Heart right ventricle (tissue), 16 donors: ENCODE results near the gene OR7D4. TPM values are rescaled to one million over a fixed set of nuclear protein-coding genes. Genes with fewer than 3 reads are reported as not detected.

ENCODE experiments used
- ATAC-seq, 8 donors: fragments of 200-7000 bp; cut with Tn5 transposase; one replicate each; pipeline ENCODE4 v1.9.1; 2020; ENCODE audit warnings: mild to moderate bottlenecking in 8 of 8, moderate library complexity in 8 of 8, moderate number of reproducible peaks in 1 of 8
- DNase-seq, 2 donors: peaks; one replicate each; pipeline ENCODE4 v3.0.0-alpha.2; 2020
- H3K27ac ChIP-seq, 10 donors: fragments of 200-600 bp; sonication (generic) in 2 of 10; one replicate each; pipeline versions ENCODE4 v1.5.0 to v1.8.0; 2020 to 2022; ENCODE audit warnings: mild to moderate bottlenecking in 3 of 10
- H3K27me3 ChIP-seq, 7 donors: fragments of 200-600 bp; one replicate each; pipeline ENCODE4 v1.8.0; 2021 to 2022; ENCODE audit warnings: mild to moderate bottlenecking in 2 of 7
- H3K36me3 ChIP-seq, 9 donors: fragments of 200-600 bp; sonication (generic) in 1 of 9; one replicate each; pipeline versions ENCODE4 v1.5.0 to v1.8.0; 2020 to 2022; ENCODE audit warnings: mild to moderate bottlenecking in 2 of 9
- H3K4me1 ChIP-seq, 9 donors: fragments of 200-600 bp; sonication (generic) in 1 of 9; one replicate each; pipeline versions ENCODE4 v1.5.0 to v1.8.0; 2020 to 2022; ENCODE audit warnings: mild to moderate bottlenecking in 4 of 9
- H3K4me3 ChIP-seq, 10 donors: fragments of 200-600 bp; sonication (generic) in 2 of 10; one replicate each; pipeline versions ENCODE4 v1.5.0 to v1.8.0; 2020 to 2022; ENCODE audit warnings: mild to moderate bottlenecking in 7 of 10, moderate library complexity in 2 of 10
- H3K9me3 ChIP-seq, 11 donors: fragments of 200-600 bp in 10 of 11; sonication (generic) in 2 of 11; one replicate each; pipeline versions ENCODE4 v1.5.0 to v1.8.0; 2013 to 2022; ENCODE audit warnings: mild to moderate bottlenecking in 2 of 11, control low read depth in 1 of 11, moderate library complexity in 1 of 11
- WGBS, 2 donors: extraction: QIAGEN DNeasy Blood & Tissue Kit; methylation state at CpG; one replicate each; pipeline ENCODE4 v1.1.7; 2013; ENCODE audit warnings: inconsistent platforms in 1 of 2; 5-methylcytosine and 5-hydroxymethylcytosine counted together
- intact Hi-C, 10 donors: fragments of 100-400 bp; cut with DNase I; formaldehyde crosslinking; loops; one replicate each; pipeline versions ENCODE4 v1.11.1 to v1.14.2; 2022
- polyA plus RNA-seq, 2 donors: library from polyadenylated mRNA; stranded (reverse); fragments of 200-250 nt; gene quantifications; one replicate each; pipeline ENCODE4 v1.2.3, GENCODE V29; 2013
- total RNA-seq, 10 donors: library from RNA; stranded (reverse); fragmentation: NEBNext Ultra II Directional in 3 of 10; extraction: Animal tissue kit (Norgen Biotek cat#: 25700) in 3 of 10; gene quantifications; one replicate each; pipeline versions ENCODE4 v1.2.1 to v1.2.4, GENCODE V29; 2021 to 2023
- TF ChIP-seq, protein P1 (sequence below), 9 donors: fragments of 200-600 bp; sonication (generic) in 2 of 9; IDR thresholded peaks; one replicate each; pipeline versions ENCODE4 v1.5.0 to v1.8.0; 2021 to 2022; ENCODE audit warnings: antibody characterized with exemption in 9 of 9, mild to moderate bottlenecking in 5 of 9, moderate library complexity in 1 of 9
- donor health status: Arrhythmogenic right ventricular cardiomyopathy.
- donor health status: ischemic (EF 13 %, LVEDD 7.1; RV severe dilation, severe dysfunction).
- donor health status: healthy with polysubstance abuse.
- donor health status: DM: no; HTN: yes; CAD: no.
- donor health status: DM: no; HTN: no; CAD: no.
- donor health status: ischemic (EF 25% LVEDD 6.9; RV normal size, moderate dysfunction).
- donor health status: ischemic (EF 25% LVEDD 5.7; RV mildly dilated, moderate dysfunction).
- donor health status: healthy.
- donor health status: DM: yes; HTN: yes; CAD: no.
- donor health status: Ischemic cardiomyopathy.
- donor health status: ischemic (EF 35%, LVEDD 5.7; RV mildly dilated, moderate dysfunction).
- donor health status: nonischemic (EF 11% LVEDD 7.7; RV severe dilation, severe dysfunction).
- donor health status: DM: yes; HTN: yes; CAD: no.
- donor health status: PGD.
- donor health status: ischemic (EF 29% LVEDD 5.4; RV normal size, mild dysfunction).
- donor health status: nonischemic (EF 23%, LVEDD 6.1; RV moderate dilation, normal function).

OR7D4 gene
- total and polyA plus RNA-seq, 12 donors = not detected

DNA sequence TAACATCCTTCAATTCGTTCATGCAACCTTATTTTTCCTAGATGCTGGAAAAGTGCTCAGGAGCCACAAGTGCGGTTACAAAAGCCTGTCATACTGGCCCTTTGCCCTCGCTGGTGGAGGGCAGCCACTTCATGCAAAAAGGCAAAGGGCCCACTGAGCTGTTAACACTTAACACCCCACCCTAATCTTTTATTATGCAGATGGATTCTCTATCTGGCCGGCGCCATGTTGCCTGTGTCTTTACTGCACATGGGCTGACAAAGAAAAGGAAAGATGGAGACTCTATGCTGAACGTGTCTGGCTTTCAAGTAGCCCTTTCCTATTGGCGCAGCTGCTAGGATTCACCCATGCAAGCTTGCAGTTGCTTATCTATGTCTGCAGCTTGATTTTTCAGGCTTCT lies 29.9 kb downstream of the OR7D4 start:
- 70 to 76% methylated on average over 7 of the region's 7 CpGs for WGBS, 2 donors
- ATAC-seq (no peak), DNase-seq (no peak)
- Histone ChIP-seq H3K36me3 (no peaks in the 10 kb centered on the region), H3K4me1 (no peaks in the 10 kb centered on the region), H3K9me3 (peaks cover 0 to 8% (median 0%) of the 10 kb centered on the region in 11 donors), H3K27me3 (peaks cover 0 to 30% (median 8%) of the 10 kb centered on the region in 7 donors), H3K27ac (no peak overlapping the region), H3K4me3 (no peak overlapping the region)
- TF ChIP-seq, protein P1, sequence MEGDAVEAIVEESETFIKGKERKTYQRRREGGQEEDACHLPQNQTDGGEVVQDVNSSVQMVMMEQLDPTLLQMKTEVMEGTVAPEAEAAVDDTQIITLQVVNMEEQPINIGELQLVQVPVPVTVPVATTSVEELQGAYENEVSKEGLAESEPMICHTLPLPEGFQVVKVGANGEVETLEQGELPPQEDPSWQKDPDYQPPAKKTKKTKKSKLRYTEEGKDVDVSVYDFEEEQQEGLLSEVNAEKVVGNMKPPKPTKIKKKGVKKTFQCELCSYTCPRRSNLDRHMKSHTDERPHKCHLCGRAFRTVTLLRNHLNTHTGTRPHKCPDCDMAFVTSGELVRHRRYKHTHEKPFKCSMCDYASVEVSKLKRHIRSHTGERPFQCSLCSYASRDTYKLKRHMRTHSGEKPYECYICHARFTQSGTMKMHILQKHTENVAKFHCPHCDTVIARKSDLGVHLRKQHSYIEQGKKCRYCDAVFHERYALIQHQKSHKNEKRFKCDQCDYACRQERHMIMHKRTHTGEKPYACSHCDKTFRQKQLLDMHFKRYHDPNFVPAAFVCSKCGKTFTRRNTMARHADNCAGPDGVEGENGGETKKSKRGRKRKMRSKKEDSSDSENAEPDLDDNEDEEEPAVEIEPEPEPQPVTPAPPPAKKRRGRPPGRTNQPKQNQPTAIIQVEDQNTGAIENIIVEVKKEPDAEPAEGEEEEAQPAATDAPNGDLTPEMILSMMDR (IDR thresholded peaks at IDR 0.05) = no peak
- intact Hi-C loops = no loop called here

DNA sequence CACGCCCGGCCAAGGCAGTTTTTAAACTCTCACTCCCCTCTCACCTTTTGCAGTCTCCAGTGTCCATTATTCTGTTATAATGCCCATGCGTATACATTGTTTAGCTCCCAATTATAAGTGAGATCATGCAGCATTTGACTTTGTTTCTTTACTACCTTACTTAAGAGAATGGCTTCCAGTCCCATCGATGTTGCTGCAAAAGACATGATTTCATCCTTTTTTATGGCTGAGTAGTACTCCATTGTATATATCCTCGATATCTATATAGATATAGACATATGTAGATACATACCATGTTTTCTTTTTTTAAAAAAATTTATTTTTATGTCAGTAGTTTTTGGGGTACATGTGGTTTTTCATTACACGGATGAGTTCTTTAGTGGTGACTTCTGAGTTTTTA lies 32.2 kb downstream of the OR7D4 start:
- intact Hi-C loops = no loop called here

DNA sequence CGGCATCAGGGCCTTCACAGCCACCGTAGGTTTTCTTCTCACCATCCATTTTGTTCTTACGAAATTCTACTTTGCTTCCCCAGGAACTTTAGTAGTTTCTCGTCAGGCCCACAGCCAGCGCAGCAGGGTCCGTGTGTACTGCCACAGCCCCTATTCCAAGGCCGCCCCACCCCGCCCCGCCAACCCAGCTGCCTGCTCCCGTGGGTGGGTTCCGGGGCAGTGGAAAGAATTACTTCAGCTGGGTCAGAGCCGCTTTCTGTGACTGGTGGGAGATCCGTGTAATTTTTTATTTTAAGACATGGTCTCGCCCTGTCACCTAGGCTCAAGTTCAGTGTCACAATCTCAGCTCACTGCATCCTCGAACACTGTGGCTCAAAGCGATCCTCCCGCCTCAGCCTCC lies 36.4 kb downstream of the OR7D4 start:
- TF ChIP-seq, protein P1 (IDR thresholded peaks at IDR 0.05) = no peak
- ATAC-seq (no peak), DNase-seq (no peak)
- Histone ChIP-seq H3K4me1 (no peaks in the 10 kb centered on the region), H3K36me3 (no peaks in the 10 kb centered on the region), H3K4me3 (no peak overlapping the region), H3K27me3 (peaks cover 0 to 8% (median 0%) of the 10 kb centered on the region in 7 donors), H3K27ac (no peak overlapping the region), H3K9me3 (peaks cover 0 to 8% (median 0%) of the 10 kb centered on the region in 11 donors)
- intact Hi-C loops = no loop called here
- 91 to 92% methylated on average over 17 of the region's 17 CpGs for WGBS, 2 donors

More for the DNA sequence above, 32.2 kb downstream of the OR7D4 start:
- H3K27me3 ChIP-seq = peaks cover 0 to 15% (median 8%) of the 10 kb centered on the region in 7 donors
- no peak overlapping the region for H3K27ac ChIP-seq
- DNase-seq (no peak), ATAC-seq (no peak)
- TF ChIP-seq, protein P1 (IDR thresholded peaks at IDR 0.05) = no peak
- no peaks in the 10 kb centered on the region for H3K36me3 ChIP-seq
- WGBS, 2 donors = 67 to 86% methylated on average over 6 of the region's 6 CpGs
- H3K4me1 ChIP-seq = no peaks in the 10 kb centered on the region
- no peak overlapping the region for H3K4me3 ChIP-seq
- H3K9me3 ChIP-seq = peaks cover 0 to 8% (median 0%) of the 10 kb centered on the region in 11 donors

DNA sequence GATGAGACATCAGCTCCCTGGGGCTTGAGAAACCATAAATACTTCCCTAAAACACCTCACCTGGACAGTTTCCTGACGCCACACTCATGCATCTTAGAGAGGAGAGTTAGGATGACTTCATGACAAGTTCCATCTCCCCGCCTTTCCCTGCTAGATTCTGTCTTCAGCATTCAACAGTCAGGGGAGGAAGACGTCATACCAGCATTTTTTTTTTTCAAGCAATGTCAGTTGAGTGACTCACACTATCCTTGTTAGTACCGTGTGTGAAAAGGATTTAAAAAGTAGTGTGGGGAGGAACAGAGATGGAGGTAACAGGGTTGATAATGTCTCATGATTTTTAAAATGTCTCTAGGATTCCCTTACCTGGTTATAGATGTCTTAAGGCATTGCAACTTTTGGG lies 40.5 kb downstream of the OR7D4 start, which contains the start of gene OR7D2:
Gene OR7D2 (plus strand): TSS at position 79 of the 400 bp plus-strand sequence. CDS start 6,803 bp downstream, outside the sequence.
- intact Hi-C loops = no loop called here
- no peak for DNase-seq
- no peaks in the 10 kb centered on the region for H3K9me3 ChIP-seq
- no peak within 1 kb of the TSS for H3K27ac ChIP-seq
- no peaks in the 10 kb centered on the region for H3K36me3 ChIP-seq
- ATAC-seq = no peak
- WGBS, 2 donors = 60 to 65% methylated on average over 4 of the region's 4 CpGs
- no peak within 1 kb of the TSS for H3K4me3 ChIP-seq
- peaks cover 0 to 9% (median 0%) of the 10 kb centered on the region in 7 donors for H3K27me3 ChIP-seq
- TF ChIP-seq, protein P1 (IDR thresholded peaks at IDR 0.05) = no peak
- no peaks in the 10 kb centered on the region for H3K4me1 ChIP-seq
